HTR-8/SVneo (cell line): Measurements from ENCODE around the gene MCRIP1.

Source experiments
- DNase-seq: peaks from one replicate; pipeline ENCODE4 v3.0.0; 2011; ENCODE audit warnings: low spot score, mixed read lengths; ENCODE audit not compliant: insufficient read length
- FAIRE-seq: peaks from 2 replicates; lab custom pipeline; 2011; peaks lifted over from hg19 to GRCh38; lab: Jason Lieb, UNC

The MCRIP1 gene

GRCh38 chr17:81822996-81823819, 9.9 kb downstream of the MCRIP1 start:
- no peak for DNase-seq
- no peak for FAIRE-seq

- DNase-seq (no peak), FAIRE-seq (no peak)
Measured at GRCh38 chr17:81822312-81822637, 10.8 kb downstream of the MCRIP1 start.

DNA sequence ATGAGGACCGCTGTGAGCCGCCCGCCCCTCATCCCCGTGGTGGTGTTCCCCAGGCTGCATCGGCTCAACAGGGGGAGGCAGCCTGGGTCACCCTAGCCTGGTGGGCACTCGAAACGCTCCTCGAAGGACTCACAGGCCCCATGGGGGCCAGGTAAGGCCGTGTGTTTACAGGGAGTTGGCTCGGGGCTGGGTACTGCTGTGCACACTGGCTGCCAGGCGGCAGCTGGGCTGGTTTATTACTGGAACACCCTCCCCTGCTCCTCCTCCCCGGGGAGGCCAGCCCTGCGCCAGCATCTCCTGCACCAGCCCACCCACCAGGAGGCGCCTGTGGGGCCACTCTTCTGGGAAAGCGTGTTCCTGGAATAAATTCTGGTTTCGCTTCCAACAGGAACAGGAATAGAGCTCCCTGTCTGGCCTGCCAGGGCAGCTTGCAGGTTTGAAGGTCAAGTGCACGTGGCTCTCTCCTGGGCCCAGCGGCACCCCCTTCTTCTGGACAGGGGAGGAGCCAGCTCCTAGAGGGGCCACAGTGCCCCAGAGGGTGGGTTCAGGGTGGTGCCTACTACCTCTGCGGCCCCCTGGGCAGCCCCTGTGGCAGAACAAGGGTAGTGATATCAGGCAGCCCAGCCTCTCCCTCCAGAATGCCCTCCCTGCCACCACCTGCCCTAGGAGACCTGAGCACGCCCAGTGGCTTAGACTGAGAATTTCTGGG, 11.3 kb downstream of the MCRIP1 start:
- DNase-seq (peak; percentile 41), FAIRE-seq (no peak)

GRCh38 chr17:81821147-81821546, 11.9 kb downstream of the MCRIP1 start:
- FAIRE-seq (no peak), DNase-seq (no peak)

GRCh38 chr17:81819708-81820107, 13.4 kb downstream of the MCRIP1 start:
- no peak for DNase-seq

DNA sequence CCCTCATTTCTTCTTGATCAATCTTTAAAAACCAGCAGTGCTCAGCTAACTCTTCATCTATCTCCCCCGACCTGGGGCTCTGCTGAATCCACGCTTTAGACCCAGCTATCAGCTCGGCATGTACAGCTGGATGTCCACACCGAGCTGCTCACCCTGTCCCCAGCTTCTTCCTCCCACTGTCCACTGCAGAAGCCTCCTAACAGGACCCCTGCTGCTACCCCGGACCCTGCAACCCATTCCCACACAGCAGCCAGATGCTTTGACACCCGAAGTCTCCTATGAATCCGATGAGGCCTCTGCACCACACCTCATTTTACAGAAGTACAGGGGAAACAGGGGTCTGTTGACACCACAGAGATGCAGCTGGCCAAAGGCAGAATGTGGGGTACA, 15.3 kb downstream of the MCRIP1 start:
- no peak for FAIRE-seq

More at GRCh38 chr17:81819708-81820107, 13.4 kb downstream of the MCRIP1 start:
- no peak for FAIRE-seq

DNA sequence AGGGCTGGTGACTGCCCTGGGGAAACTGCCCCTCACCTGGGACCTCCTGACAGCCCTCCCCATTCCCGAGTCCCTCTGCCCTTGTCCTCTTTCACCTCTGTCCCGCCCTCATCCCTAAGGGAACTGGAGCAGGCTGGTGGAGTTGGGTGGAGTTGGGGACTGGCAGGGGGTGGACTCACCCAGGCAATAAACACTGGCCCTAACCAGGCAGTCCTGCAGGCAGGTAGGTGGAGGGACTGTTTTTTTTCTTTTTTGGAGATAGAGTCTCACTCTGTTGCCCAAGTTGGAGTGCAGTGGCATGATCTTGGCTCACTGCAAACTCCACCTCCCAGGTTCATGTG, 17.5 kb downstream of the MCRIP1 start:
- DNase-seq (no peak), FAIRE-seq (no peak)

More for the DNA sequence above, 15.3 kb downstream of the MCRIP1 start:
- DNase-seq: no peak

DNA sequence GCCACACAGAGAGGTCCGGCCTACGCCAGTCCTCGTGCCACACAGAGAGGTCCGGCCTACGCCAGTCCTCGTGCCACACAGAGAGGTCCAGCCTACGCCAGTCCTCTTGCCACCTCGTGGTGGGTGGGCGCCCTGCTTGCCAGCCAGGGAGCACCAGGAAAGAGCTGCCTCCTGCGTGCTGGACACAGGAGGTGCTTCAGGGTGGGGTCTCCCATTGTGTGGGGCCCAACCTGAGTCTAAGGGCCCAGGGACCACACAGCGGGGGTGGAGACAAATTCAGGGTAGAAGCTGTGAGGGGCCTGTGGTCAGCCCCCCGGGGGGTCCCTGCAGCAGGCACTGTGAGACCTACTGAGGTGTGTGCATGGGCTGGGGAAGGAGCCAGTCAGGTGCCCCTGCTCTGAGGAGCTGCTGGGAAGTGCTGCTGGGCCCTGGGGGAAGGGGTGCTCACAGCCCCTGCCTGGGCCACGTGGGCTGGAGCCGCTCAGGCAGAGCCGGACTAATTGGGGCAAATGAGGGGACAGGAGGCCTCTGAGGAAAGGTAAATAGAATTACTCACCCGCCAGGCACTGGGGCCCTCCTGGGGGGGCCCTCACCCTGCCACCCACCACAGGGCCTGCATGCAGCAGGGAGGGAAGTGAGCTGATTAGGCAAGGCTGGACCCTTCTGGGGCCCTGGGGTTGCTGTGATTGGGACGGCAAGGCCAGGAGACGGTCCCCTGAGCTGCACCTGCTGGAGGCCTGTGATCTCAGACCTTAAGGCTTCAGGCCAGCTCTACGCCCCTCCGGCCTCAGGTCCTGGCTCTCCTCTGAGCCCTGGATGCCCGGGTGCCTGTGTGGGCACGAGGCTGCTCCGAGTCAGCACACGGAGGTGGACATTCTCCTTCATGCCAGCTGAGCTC, 18.1 kb downstream of the MCRIP1 start:
- no peak for FAIRE-seq
- DNase-seq: no peak

DNA sequence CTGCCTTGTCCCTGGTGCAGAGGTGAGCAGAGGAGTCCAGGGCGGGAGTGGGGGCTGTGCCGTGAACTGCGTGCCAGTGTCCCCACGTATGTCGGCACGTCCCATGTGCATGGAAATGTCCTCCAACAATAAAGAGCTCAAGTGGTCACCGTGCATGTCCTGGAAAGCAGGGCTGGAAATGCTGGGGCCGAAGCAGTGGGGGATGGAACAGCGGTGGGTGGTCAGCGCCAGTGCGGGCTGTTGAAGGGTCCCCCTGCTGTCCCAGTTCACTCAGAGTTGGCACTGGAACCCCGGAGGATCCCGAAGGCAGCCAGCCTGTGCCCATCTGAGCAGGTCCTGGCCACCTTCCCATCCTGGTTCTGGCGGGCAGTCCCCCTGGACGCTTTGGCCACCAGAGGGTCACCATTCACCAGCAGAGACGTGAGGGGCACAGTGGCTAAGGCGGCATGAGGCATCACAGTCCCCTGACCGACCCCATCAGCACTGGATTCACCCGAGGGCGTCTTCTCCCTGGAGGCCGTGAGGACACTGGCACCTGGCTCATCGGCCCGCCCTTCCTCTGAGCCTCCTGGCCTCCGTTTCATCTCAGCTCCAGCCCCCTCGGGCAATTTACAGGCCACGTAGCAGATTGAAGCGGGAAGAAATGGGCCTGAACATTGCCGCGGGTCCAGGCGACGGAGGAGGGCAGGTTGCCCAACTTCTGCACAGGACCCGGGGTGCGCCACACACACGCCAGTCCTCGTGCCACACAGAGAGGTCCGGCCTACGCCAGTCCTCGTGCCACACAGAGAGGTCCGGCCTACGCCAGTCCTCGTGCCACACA, 19.0 kb downstream of the MCRIP1 start:
- no peak for FAIRE-seq

GRCh38 chr17:81813371-81813684, 19.8 kb downstream of the MCRIP1 start:
- no peak for DNase-seq
- FAIRE-seq: no peak

More for the DNA sequence above, 19.0 kb downstream of the MCRIP1 start:
- DNase-seq: no peak

DNA sequence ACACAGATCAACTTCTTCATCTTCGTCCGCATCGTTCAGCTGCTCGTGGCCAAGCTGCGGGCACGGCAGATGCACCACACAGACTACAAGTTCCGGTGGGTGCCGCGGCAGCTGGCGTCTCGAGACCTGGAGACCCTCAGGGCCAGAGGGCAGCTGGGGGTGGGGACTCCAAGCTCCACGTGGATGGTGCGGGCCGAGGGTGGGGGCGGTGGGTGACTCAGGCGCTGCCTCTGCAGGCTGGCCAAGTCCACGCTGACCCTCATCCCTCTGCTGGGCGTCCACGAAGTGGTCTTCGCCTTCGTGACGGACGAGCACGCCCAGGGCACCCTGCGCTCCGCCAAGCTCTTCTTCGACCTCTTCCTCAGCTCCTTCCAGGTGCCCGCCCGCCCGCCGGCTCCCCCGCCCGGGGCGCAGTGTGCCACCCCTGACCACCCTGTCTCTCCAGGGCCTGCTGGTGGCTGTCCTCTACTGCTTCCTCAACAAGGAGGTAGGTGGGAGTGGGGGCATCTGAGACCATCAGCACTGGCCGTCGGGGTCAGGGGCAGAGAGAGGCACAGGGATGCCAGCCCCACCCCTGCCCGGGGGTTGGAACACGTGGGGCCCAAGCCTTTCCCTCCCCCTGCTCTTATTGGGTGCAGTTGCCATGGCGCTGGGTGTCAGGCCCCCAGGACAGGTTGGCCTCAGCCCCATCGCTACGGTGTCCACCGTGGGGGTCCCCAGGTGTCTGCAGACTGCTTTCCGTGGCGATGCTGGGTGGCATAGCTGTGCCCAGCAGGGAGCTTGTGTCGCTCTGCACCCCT, 20.3 kb downstream of the MCRIP1 start:
- DNase-seq (no peak), FAIRE-seq (no peak)

GRCh38 chr17:81811705-81812570, 21.2 kb downstream of the MCRIP1 start:
- DNase-seq: no peak
- FAIRE-seq: no peak

- no peak for DNase-seq
- no peak for FAIRE-seq
Measured at GRCh38 chr17:81810892-81811704, 22.0 kb downstream of the MCRIP1 start.

- DNase-seq (no peak), FAIRE-seq (no peak)
Measured at GRCh38 chr17:81810476-81810875, 22.6 kb downstream of the MCRIP1 start.

DNA sequence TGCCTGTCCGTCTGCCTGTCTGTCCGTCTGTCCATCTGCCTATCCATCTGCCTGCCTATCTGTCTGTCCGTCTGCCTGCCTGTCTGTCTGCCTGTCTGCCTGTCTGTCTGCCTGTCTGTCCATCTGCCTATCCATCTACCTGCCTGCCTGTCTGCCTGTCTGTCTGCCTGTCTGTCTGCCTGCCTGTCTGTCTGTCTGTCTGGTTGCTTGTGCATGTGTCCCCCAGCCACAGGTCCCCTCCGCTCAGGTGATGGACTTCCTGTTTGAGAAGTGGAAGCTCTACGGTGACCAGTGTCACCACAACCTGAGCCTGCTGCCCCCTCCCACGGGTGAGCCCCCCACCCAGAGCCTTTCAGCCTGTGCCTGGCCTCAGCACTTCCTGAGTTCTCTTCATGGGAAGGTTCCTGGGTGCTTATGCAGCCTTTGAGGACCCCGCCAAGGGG, 23.5 kb downstream of the MCRIP1 start:
- FAIRE-seq: no peak

GRCh38 chr17:81808778-81809555, 24.1 kb downstream of the MCRIP1 start:
- no peak for DNase-seq
- FAIRE-seq: peak; percentile 78

More for the DNA sequence above, 23.5 kb downstream of the MCRIP1 start:
- DNase-seq: no peak

- DNase-seq (no peak), FAIRE-seq (no peak)
Measured at GRCh38 chr17:81807839-81808238, 25.3 kb downstream of the MCRIP1 start.
